GM06990 (cell line): Measurements from ENCODE around the gene THSD7B.
A peak's percentile ranks its signal among the peaks of the same experiment; 100 is the strongest.
"Not testable (repeated sequence)": the region's sequence is repeated elsewhere in the genome, so short reads cannot be mapped to it uniquely, and the experiment has no call there.

ENCODE experiments used
- DNase-seq: peaks from one replicate; pipeline ENCODE4 v3.0.0-alpha.2; 2011; ENCODE audit not compliant: insufficient read length; ENCODE audit errors: extremely low read depth
- H3K27me3 ChIP-seq: replicated peaks from 2 replicates; pipeline ENCODE4 v1.6.0; 2011; ENCODE audit warnings: low read length; ENCODE audit not compliant: control insufficient read depth, insufficient read depth
- H3K36me3 ChIP-seq: 2 replicates; pipeline ENCODE4 v1.5.1; 2011; ENCODE audit warnings: low read length; ENCODE audit not compliant: control insufficient read depth, insufficient read depth
- H3K4me3 ChIP-seq: replicated peaks from 2 replicates; pipeline ENCODE4 v1.5.1; 2011; ENCODE audit warnings: low read depth, mild to moderate bottlenecking, control low read depth, low read length
- CTCF ChIP-seq: IDR thresholded peaks from 2 replicates; pipeline ENCODE4 v1.5.1; 2011; ENCODE audit warnings: low read length, control low read depth, mild to moderate bottlenecking, inconsistent platforms; ENCODE audit not compliant: insufficient read depth, poor library complexity, severe bottlenecking

THSD7B gene

GRCh38 chr2:136741471-136741870, 23.9 kb upstream of the THSD7B start:
- no peaks in the 10 kb centered on the region for H3K36me3 ChIP-seq
- DNase-seq: no peak
- no peaks in the 10 kb centered on the region for H3K27me3 ChIP-seq
- TF ChIP-seq CTCF: no peak
- H3K4me3 ChIP-seq: no peak overlapping the region

- H3K36me3 ChIP-seq: no peaks in the 10 kb centered on the region
- no peak for TF ChIP-seq CTCF
- no peak for DNase-seq
- no peak overlapping the region for H3K4me3 ChIP-seq
- H3K27me3 ChIP-seq: no peaks in the 10 kb centered on the region
Observed at GRCh38 chr2:136750065-136750464, 15.3 kb upstream of the THSD7B start.

GRCh38 chr2:136751406-136751805, 13.9 kb upstream of the THSD7B start:
- Histone ChIP-seq H3K36me3 (no peaks in the 10 kb centered on the region), H3K27me3 (no peaks in the 10 kb centered on the region), H3K4me3 (no peak overlapping the region)
- no peak for TF ChIP-seq CTCF
- no peak for DNase-seq

- DNase-seq, H3K27me3 ChIP-seq, H3K36me3 ChIP-seq, H3K4me3 ChIP-seq: not testable (repeated sequence)
Observed at GRCh38 chr2:136758504-136758903, 6.8 kb upstream of the THSD7B start.

GRCh38 chr2:136764452-136765255, 691 bp upstream of the THSD7B start:
- peak overlapping the region; percentile 14; the same call in 1 of the 2 replicates for H3K4me3 ChIP-seq
- H3K36me3 ChIP-seq: no peaks in the 10 kb centered on the region
- DNase-seq: peak; percentile 3
- H3K27me3 ChIP-seq: no peaks in the 10 kb centered on the region; the same call in 1 of the 2 replicates
- no peak for TF ChIP-seq CTCF

GRCh38 chr2:136766073-136766404, 694 bp downstream of the THSD7B start:
- Histone ChIP-seq H3K27me3 (no peaks in the 10 kb centered on the region; the same call in 1 of the 2 replicates), H3K4me3 (peak overlapping the region; percentile 31), H3K36me3 (no peaks in the 10 kb centered on the region)
- no peak for DNase-seq
- no peak for TF ChIP-seq CTCF
